ENCODE results near the gene FGFR2. TPM values are rescaled to one million over a fixed set of nuclear protein-coding genes. Genes with fewer than 3 reads are reported as not detected.

Gene FGFR2
- total and polyA plus RNA-seq, 3 experiments from 2014 or later, result 0.11 to 1.3 (median 0.13) TPM

DNA sequence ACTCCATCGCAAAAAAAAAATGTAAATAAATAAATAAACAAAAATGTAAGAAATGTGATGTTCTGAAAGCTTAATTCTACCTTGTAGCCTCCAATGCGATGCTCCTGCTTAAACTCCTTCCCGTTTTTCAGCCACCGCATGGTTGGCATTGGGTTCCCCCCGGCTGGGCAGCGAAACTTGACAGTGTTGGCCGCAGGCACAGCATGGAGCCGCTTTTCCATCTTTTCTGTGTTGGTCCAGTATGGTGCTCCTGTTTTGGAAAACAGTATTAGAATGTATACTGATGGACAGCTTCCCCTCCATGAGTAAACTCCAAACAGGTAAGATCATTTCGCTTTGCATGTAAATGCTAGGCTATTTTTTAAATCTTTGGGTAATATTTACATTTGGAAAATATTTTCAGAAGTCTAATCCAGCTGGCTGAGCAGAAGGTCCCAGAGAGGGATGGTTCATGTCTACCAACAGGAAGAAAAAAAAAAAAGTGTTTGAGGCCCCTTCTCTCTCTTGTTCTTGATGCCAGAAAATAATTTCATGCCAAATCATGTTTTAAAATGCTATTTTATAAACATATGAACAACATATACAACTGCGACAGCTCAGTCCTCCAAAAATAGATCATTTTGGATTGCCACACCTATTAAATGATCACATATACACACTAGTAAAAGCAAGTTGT, 46.9 kb downstream of the FGFR2 start:
- H3K9me3 Mint-ChIP-seq, result peaks cover 0 to 4% (median 2%) of the 10 kb centered on the region in 5 donors
- no peak overlapping the region for H3K4me3 Mint-ChIP-seq
- H3K4me3 ChIP-seq (ENCODE audit: low read length), result no peak overlapping the region
- peaks cover 0 to 2% (median 2%) of the 10 kb centered on the region in 3 donors for H3K36me3 Mint-ChIP-seq
- no peaks in the 10 kb centered on the region for H3K4me1 ChIP-seq (ENCODE audit: insufficient read depth, low read length)
- H3K27me3 Mint-ChIP-seq, result peaks cover 0 to 2% of the 10 kb centered on the region in 2 donors
- H3K27me3 ChIP-seq (ENCODE audit: insufficient read depth, low read length, poor library complexity, severe bottlenecking), result no peaks in the 10 kb centered on the region
- no peak overlapping the region for H3K27ac ChIP-seq (ENCODE audit: low read depth, low read length)
- H3K27ac Mint-ChIP-seq, result no peak overlapping the region
- no peaks in the 10 kb centered on the region for H3K36me3 ChIP-seq (ENCODE audit: insufficient read depth, low read length)
- DNase-seq, result no peak
- CTCF ChIA-PET, result no interaction called here
- H3K9me3 ChIP-seq (ENCODE audit: low read length), result no peaks in the 10 kb centered on the region
- POLR2A ChIA-PET, result no interaction called here
- H3K4me1 Mint-ChIP-seq, result no peaks in the 10 kb centered on the region

DNA sequence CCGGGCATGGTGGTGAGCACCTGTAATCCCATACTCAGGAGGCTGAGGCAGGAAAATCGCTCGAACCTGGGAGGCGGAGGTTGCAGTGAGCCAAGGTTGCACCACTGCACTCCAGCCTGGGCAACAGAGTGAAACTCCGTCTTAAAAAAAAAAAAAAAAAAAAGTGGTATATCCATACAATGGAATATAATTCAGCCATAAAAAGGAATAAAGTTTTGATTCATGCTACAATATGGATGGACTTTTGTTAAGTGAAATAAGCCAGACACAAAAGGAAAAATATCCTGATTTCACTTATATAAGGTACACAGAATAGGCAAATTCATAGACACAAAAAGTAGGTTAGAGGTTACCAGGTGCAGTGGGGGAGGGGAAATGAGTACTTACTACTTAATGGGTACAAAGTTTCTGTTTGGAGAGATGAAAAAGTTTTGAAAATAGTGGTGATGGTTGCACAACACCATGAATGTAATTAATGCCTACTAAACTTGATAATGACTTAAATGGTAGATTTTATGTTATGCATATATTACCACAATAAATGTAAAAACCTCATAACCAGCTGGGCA, 53.9 kb downstream of the FGFR2 start:
- Histone ChIP-seq H3K4me1 (ENCODE audit: insufficient read depth, low read length) (no peaks in the 10 kb centered on the region), H3K27ac (ENCODE audit: low read depth, low read length) (no peak overlapping the region), H3K36me3 (ENCODE audit: insufficient read depth, low read length) (no peaks in the 10 kb centered on the region), H3K9me3 (ENCODE audit: low read length) (no peaks in the 10 kb centered on the region), H3K4me3 (ENCODE audit: low read length) (no peak overlapping the region), H3K27me3 (ENCODE audit: insufficient read depth, low read length, poor library complexity, severe bottlenecking) (no peaks in the 10 kb centered on the region)
- Mint-ChIP-seq H3K27ac (no peak overlapping the region), H3K36me3 (peaks cover 0 to 1% (median 0%) of the 10 kb centered on the region in 3 donors), H3K4me3 (no peak overlapping the region), H3K27me3 (peaks cover 0 to under 1% of the 10 kb centered on the region in 2 donors), H3K9me3 (peaks cover 0 to 9% (median 0%) of the 10 kb centered on the region in 5 donors), H3K4me1 (no peaks in the 10 kb centered on the region)
- CTCF ChIA-PET, result no interaction called here
- POLR2A ChIA-PET, result no interaction called here
- DNase-seq, result no peak

DNA sequence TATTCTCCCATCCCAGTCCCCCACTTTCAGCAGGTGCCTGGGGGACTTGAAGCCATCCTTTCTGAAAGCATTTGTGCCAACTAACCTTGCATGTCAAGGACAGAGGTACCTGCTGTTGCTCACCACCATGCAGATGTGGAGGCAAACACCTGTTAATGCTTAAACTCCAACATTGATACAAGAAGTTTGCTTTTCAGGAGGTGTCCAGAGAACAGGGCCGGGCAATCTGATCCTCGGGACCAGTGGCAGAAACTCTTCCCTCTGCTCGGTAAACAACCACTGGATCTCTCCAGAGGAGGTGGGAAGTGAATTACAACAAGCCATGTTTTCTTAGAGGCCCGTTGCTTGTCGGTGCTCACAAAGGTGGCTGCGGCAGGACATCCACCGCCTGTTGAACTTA, 54.7 kb downstream of the FGFR2 start:
- Mint-ChIP-seq H3K36me3 (peaks cover 0 to 1% (median 0%) of the 10 kb centered on the region in 3 donors), H3K4me3 (no peak overlapping the region)

DNA sequence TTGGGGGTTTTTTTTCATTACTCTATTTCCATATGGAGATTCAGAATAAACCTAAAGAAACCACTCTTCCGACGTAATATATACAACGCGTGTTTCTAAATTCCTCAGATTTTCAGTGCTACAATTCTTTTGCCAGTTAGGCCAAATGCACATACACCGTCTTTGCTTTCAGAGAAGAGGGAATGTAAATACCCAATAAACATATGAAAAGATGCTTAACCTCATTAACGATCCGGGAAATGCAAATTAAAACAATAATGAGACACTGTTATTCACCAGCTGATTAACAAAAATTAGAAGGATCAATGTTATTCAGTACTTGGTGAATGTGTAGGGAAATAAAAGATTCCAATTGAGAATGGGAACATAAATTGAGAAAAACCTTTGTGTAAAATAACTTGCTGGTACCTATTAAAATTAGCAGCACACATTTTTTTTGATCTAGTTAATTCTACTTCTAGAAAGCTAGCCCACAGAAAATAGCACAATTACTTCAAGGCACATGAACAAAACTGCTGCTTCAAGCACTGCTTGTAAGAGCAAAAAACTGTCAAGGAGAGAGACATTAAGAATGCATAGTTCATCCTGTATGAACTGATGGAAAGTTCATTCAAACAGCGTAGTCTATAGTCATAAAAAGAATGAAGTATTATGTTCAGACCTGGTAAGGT, 56.7 kb downstream of the FGFR2 start:
- Histone ChIP-seq H3K4me1 (ENCODE audit: insufficient read depth, low read length) (no peaks in the 10 kb centered on the region), H3K9me3 (ENCODE audit: low read length) (no peaks in the 10 kb centered on the region), H3K36me3 (ENCODE audit: insufficient read depth, low read length) (no peaks in the 10 kb centered on the region), H3K27me3 (ENCODE audit: insufficient read depth, low read length, poor library complexity, severe bottlenecking) (no peaks in the 10 kb centered on the region), H3K4me3 (ENCODE audit: low read length) (no peak overlapping the region), H3K27ac (ENCODE audit: low read depth, low read length) (no peak overlapping the region)
- Mint-ChIP-seq H3K9me3 (peaks cover 0 to 9% (median 0%) of the 10 kb centered on the region in 5 donors), H3K4me3 (no peak overlapping the region), H3K27me3 (no peaks in the 10 kb centered on the region), H3K4me1 (no peaks in the 10 kb centered on the region), H3K36me3 (peaks cover 0 to 2% (median 1%) of the 10 kb centered on the region in 3 donors), H3K27ac (no peak overlapping the region)
- no peak for DNase-seq
- ChIA-PET CTCF (no interaction called here), POLR2A (no interaction called here)

More for the DNA sequence above, 54.7 kb downstream of the FGFR2 start:
- Histone ChIP-seq H3K27me3 (ENCODE audit: insufficient read depth, low read length, poor library complexity, severe bottlenecking) (no peaks in the 10 kb centered on the region), H3K9me3 (ENCODE audit: low read length) (no peaks in the 10 kb centered on the region), H3K4me3 (ENCODE audit: low read length) (no peak overlapping the region), H3K4me1 (ENCODE audit: insufficient read depth, low read length) (no peaks in the 10 kb centered on the region), H3K36me3 (ENCODE audit: insufficient read depth, low read length) (no peaks in the 10 kb centered on the region), H3K27ac (ENCODE audit: low read depth, low read length) (no peak overlapping the region)
- Mint-ChIP-seq H3K4me1 (no peaks in the 10 kb centered on the region), H3K27ac (no peak overlapping the region), H3K9me3 (peaks cover 0 to 9% (median 0%) of the 10 kb centered on the region in 5 donors), H3K27me3 (no peaks in the 10 kb centered on the region)
- CTCF ChIA-PET, result no interaction called here
- no peak for DNase-seq
- POLR2A ChIA-PET, result no interaction called here

DNA sequence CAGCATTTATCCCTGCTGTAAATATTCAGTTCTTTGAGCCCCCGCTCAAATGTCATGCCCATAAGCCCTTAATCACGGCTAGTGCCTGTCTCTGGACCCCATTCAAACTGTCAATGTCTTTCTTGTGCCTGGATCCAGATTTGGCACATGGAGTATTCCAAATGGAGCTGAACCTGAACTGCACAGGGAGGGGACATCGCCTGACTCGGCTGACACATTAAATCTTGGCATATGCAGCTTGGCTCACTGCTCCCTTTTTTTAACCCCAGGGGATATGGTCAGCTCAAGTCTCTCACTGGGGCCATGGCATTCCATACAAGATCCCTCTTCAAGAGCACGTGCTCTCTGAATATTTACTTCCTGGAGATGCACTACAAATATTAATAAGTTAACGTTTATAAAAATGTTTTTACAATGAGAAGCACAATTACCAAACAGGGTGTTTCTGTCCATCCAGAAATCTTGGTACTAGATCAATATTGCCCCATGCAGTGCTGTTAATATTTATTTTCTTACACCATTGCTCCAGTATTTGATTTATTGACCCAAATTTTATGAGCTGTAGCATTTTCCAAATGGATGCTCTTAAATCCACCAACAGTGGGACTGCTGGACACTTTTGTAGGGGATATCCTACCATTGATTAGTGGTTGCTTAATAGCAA, 57.4 kb downstream of the FGFR2 start:
- CTCF ChIA-PET, result no interaction called here

DNA sequence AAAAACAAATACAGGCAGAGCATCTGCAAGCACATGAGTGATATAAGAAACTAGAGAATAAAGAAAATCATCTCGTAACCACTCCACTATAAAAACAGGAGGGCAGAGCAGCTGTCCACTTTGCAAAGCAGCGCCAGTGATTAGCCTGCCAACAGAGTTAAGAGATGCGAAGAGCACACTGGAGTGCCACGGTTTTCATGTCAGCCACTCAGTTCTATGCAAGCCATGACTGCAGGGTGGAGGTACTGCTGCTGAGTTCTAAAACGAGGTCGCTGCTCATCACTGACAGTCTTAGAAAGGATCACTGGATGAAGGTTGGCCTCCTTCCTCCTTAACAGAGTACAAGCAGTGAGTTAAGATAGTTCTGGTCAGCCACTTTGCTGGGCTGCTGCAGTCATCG, 58.5 kb downstream of the FGFR2 start:
- Mint-ChIP-seq H3K27me3 (no peaks in the 10 kb centered on the region), H3K27ac (no peak overlapping the region), H3K9me3 (peaks cover 0 to 9% (median 0%) of the 10 kb centered on the region in 5 donors), H3K4me3 (no peak overlapping the region), H3K4me1 (no peaks in the 10 kb centered on the region), H3K36me3 (peaks cover 0 to 2% (median 1%) of the 10 kb centered on the region in 3 donors)
- POLR2A ChIA-PET, result no interaction called here
- Histone ChIP-seq H3K4me3 (ENCODE audit: low read length) (no peak overlapping the region), H3K27ac (ENCODE audit: low read depth, low read length) (no peak overlapping the region), H3K9me3 (ENCODE audit: low read length) (no peaks in the 10 kb centered on the region), H3K36me3 (ENCODE audit: insufficient read depth, low read length) (no peaks in the 10 kb centered on the region), H3K27me3 (ENCODE audit: insufficient read depth, low read length, poor library complexity, severe bottlenecking) (no peaks in the 10 kb centered on the region), H3K4me1 (ENCODE audit: insufficient read depth, low read length) (no peaks in the 10 kb centered on the region)
- DNase-seq, result no peak
- CTCF ChIA-PET, result no interaction called here

More for the DNA sequence above, 57.4 kb downstream of the FGFR2 start:
- H3K36me3 ChIP-seq (ENCODE audit: insufficient read depth, low read length), result no peaks in the 10 kb centered on the region
- H3K9me3 ChIP-seq (ENCODE audit: low read length), result no peaks in the 10 kb centered on the region
- no peaks in the 10 kb centered on the region for H3K4me1 ChIP-seq (ENCODE audit: insufficient read depth, low read length)
- H3K4me3 ChIP-seq (ENCODE audit: low read length), result no peak overlapping the region
- Mint-ChIP-seq H3K9me3 (peaks cover 0 to 9% (median 0%) of the 10 kb centered on the region in 5 donors), H3K27ac (peak overlapping the region in 1 of 8 donors; percentile 15), H3K4me3 (no peak overlapping the region), H3K36me3 (peaks cover 0 to 2% (median 1%) of the 10 kb centered on the region in 3 donors), H3K4me1 (no peaks in the 10 kb centered on the region), H3K27me3 (no peaks in the 10 kb centered on the region)
- DNase-seq, result no peak
- POLR2A ChIA-PET, result no interaction called here
- H3K27ac ChIP-seq (ENCODE audit: low read depth, low read length), result no peak overlapping the region
- H3K27me3 ChIP-seq (ENCODE audit: insufficient read depth, low read length, poor library complexity, severe bottlenecking), result no peaks in the 10 kb centered on the region

DNA sequence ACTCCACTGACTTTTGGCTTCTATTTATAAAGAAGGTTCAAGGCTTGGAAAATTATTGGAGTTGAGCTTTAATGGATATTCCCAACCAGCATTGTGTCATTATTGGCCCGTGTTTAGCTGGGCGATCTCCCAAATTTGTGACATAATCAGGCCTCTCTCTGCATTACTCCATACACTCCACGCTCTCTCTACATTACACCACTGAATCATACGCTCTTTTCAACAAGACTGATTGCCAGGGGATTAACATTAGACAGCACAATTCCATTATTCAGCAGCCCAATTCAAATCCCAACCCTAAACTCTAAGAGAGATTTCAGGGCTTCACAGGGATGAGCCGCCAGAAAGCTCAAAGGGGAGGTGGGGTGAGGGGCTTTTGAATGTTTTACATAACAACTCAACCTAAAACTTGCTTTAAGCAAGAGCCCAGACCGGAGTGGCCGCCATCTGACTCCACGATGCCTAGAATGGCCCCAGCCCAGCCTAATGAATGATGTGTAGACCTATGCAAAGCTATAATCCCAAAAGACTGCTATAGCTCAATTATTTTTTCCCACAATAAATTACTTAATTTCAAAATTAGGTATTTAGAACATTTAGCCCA, 61.8 kb downstream of the FGFR2 start:
- H3K27me3 ChIP-seq (ENCODE audit: insufficient read depth, low read length, poor library complexity, severe bottlenecking), result no peaks in the 10 kb centered on the region
- Mint-ChIP-seq H3K9me3 (peaks cover 0 to 2% (median 0%) of the 10 kb centered on the region in 5 donors), H3K4me1 (no peaks in the 10 kb centered on the region), H3K4me3 (no peak overlapping the region), H3K27ac (no peak overlapping the region), H3K36me3 (peaks cover 0 to 2% (median 0%) of the 10 kb centered on the region in 3 donors), H3K27me3 (no peaks in the 10 kb centered on the region)
- DNase-seq, result no peak
- H3K9me3 ChIP-seq (ENCODE audit: low read length), result no peaks in the 10 kb centered on the region
- no peak overlapping the region for H3K4me3 ChIP-seq (ENCODE audit: low read length)
- no peaks in the 10 kb centered on the region for H3K36me3 ChIP-seq (ENCODE audit: insufficient read depth, low read length)
- H3K4me1 ChIP-seq (ENCODE audit: insufficient read depth, low read length), result no peaks in the 10 kb centered on the region
- POLR2A ChIA-PET, result no interaction called here
- CTCF ChIA-PET, result no interaction called here
- H3K27ac ChIP-seq (ENCODE audit: low read depth, low read length), result no peak overlapping the region

Measured in CD8-positive, alpha-beta memory T cell (primary cell).